HUDEP-2 (cell line): Measurements from ENCODE around the gene GRIK4.

Experiments used
- DNase-seq, 76 experiments: peaks; one replicate each; lab custom pipeline; 2025; ENCODE audit not compliant: unreplicated experiment in 76 of 76; lab: John Stamatoyannopoulos, UW

The GRIK4 gene

GRCh38 chr11:120695939-120696338, 184.4 kb downstream of the GRIK4 start:
- no peak for DNase-seq

- DNase-seq: no peak
These were observed 185.2 kb downstream of the GRIK4 start for GRCh38 chr11:120696597-120697218.

DNA sequence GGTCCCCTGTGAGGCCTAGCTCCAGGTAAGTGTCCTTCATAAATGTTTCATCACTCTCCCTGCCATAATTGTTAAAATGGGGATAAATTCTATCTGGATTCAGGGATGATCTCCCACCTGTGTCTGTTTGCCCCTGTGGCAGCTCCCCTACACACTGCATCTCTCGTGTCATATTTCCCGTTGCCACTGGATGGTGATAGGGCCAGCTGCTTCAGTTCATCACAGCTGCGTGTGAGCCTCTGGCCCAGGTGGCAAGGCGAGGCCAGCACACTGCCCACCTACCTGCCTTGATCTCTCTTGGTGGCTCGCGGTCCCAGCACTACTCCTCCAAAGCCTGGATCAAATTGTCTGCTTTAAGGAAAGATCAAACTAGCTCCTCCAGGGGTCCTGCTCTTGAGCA, 187.4 kb downstream of the GRIK4 start:
- no peak for DNase-seq

- DNase-seq: no peak
These were observed 191.1 kb downstream of the GRIK4 start for GRCh38 chr11:120702656-120703055.

DNA sequence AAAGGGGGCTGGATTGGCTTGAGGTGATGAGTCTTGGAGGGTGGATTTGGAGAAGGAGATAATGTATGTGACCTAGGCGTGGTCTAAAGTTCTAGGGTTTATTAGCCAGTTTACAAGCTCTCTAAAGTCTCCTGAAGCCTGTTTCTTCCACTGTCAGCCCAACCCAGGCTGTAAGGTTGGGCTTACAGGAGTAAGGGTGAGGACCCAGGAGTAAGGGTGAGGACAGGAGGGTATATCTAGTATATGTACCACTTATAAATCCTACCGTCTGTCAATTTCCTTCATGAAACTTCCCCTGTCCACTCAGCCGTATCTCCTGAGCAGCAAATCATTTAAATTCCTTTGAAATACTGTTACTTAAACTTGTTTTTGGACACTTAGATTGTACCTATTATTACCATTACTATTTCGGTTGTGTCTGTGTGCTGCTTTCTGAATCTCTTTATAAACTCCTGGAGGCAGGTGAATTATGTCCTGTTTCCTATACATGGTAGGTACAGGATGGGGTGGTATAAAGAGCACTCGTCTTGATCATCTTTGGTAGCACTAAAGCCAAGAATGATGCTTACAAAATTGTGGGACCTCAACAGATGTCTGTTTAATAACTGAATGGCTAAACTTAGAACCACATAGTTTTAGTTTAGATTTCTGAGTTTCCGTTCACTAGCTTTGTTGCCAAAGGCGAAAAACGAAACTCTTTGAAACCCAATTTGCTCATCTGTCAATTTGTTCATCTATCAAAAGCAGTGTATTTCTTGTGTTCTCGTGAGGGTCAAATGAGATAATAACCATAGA, 192.0 kb downstream of the GRIK4 start:
- DNase-seq: no peak

DNA sequence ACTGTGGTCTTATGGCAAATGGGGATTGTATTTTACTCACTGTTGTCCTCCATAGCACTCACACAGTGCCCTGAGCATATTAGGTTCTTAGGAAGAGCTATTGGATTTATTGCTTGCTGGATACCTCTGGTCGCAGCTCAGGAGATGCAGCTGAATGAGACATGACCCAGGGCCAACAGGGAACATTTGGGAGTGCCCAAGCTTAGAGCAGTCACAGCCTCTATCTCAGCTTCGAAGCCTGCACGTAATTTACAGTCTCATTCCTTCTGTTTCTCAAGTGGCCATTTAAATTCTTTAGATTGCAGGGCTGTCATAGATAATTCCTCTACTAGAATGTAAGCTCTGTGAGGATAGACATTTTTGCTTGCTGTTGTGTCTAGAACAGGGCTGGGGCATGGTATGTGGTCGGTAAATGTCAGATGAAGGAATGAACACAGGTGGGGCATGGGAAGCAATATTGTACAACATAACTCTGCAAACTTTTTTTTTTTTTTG, 192.8 kb downstream of the GRIK4 start:
- DNase-seq: no peak

DNA sequence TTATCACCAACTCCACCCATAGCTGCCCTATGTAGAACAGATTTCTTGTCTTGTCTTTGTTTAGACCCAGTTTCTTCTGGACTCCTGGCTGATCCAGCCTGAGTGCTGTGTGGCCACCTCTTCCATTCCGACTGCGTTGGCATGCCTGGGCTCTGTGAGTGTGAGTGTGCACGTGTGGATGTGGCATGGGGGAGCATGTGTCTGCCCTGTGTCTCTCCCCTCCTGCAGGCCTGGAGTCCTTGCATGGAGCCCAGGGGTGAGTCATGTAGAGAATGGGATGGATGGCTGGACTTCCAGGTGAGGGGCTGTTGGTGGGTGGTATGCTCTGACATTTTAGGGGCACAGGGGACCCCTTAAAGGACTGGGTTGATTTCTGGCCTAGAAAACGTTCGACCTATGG, 194.7 kb downstream of the GRIK4 start:
- DNase-seq: no peak

- no peak for DNase-seq
These were observed 195.6 kb downstream of the GRIK4 start for GRCh38 chr11:120707098-120707497.

DNA sequence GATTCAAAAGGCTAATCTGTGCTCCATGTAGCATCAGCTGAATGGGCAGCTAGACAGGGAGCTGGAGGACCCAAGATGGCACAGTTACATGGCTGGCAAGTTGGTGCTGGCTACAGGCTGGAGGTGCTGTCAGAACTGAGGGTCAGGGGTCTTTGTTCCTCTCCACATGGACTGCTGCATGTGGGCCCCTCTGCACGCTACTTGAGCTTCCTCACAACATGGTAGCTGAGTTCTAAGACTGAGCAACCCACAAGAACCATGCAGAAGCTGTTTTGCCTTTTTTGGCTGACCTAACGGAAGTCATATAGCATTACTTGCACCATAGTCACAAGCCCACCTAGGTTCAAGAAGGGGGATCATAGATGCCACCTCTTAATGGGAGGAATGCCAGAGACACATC, 196.1 kb downstream of the GRIK4 start:
- DNase-seq: no peak

GRCh38 chr11:120708511-120709183, 197.1 kb downstream of the GRIK4 start:
- DNase-seq: no peak

- no peak for DNase-seq
These were observed 198.3 kb downstream of the GRIK4 start for GRCh38 chr11:120709808-120710207.

DNA sequence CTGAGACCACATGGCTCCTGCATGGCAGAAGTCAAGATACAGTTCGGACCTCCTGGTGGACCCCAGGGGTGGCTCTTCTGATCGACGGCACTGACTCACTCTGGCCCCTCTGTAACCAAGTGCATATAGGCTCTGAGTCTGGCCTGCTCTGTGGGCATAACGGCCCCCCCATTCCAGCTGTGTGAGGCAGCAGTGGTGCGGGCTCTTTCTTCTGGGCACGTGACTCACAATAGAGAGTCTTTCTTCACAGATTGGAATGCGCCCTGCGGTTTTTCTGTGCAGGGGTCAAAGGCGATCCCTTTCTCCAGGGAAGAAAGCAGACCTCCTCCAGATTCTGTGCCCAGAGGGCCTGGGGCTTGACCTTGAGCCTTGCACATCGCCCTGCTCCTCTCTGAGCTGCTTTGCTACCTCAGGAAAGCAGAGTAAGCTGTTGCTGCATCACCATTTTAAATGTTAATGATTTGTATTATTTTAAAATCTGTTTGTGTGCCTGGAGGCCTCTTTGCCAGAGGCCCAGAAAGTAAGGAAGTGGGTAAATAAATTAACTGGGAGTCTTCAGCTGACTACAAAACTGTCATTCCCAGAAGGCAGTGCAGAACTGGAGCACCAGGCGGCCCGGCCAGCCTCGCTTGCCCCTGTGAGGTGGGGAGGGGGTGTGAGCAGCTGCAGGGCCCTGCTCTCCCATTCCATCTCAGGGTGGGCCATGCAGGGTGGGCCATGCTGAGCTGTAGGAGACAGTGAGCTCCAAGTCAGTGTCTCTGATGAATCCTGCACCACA, 199.0 kb downstream of the GRIK4 start:
- DNase-seq: no peak

- DNase-seq: no peak
These were observed 200.5 kb downstream of the GRIK4 start for GRCh38 chr11:120712014-120712413.

GRCh38 chr11:120712881-120713280, 201.3 kb downstream of the GRIK4 start:
- DNase-seq: no peak

DNA sequence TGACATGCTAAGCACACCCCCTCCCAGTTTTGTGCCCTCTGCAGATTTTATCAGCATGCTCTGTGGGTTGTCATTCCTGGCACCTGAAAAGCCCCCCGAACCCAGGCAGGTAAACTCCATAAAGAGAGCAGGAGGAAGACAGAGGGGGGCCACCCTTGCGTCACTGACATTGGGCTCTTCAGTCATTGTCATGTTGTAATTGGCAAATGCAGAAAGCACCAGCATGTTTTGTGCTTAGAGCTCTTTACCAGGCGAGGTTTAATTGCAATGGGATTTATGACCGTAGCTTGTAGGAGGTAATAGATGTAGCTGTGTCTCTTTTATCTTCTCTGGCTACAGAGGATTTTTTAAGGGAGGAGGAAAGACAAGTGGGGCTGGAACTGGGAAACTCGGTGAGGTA, 201.7 kb downstream of the GRIK4 start:
- DNase-seq: no peak

DNA sequence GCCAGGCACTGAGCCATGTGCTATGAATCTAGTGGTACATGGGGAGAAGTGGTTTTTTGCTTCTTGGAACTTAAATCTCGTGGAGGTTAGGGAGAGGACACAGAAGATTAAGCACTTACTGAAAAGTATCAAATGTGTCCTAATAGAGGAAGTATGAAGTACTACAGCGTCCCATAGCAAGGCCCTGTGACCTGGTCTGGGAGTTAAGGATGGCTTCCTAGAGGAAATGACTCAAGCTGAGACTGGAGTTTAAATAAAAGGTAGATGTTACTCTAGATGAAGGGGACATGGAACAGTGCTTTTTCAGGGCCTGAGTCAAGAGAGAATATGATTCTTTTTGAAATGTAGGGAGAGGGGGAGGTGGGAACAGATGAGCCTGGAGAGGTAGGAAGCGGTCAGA, 202.9 kb downstream of the GRIK4 start:
- no peak for DNase-seq

GRCh38 chr11:120715239-120715638, 203.7 kb downstream of the GRIK4 start:
- DNase-seq: no peak

DNA sequence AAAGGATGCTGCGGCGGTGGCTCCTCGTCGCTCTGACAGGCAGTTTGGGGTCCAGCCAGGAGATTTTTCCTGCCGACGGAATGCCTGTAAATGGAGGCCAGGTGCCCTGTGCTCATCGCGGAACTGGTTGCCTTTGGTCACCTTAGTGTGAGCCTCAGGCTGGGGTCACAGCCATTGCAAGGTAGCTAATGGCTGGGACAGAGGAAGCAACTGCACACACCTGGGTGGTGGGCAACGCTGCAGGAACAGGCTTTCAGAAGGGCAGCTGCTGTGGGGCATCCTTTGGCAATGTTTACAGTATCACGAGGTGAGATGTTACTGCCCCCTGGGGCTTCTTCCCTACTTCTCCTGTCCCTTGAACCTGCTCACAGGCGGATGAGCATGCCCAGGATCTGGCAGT, 205.5 kb downstream of the GRIK4 start:
- DNase-seq: no peak

GRCh38 chr11:120717623-120718022, 206.1 kb downstream of the GRIK4 start:
- DNase-seq: no peak

GRCh38 chr11:120718171-120718570, 206.6 kb downstream of the GRIK4 start:
- no peak for DNase-seq

DNA sequence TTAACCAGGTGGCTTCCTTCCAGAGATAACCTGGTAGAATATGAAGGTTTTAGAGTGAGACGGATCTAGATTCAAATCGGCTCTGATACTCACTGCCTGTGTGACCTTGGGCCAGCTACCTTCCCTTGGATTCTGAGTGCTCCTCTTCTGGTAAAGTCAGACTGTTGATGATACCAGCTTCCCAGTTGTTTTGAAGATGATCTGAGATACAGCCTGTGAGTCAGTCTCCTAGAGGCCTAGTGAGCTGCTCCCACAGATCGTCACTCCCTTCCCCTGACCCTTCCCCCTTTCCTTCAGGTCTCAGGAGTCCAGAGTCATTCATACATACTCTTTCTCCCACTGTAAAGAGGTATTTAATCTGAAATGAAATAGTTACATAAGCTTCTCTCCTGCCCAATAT, 207.8 kb downstream of the GRIK4 start:
- no peak for DNase-seq
